ENCODE measurements around the gene SPSB1.

Gene SPSB1

DNA sequence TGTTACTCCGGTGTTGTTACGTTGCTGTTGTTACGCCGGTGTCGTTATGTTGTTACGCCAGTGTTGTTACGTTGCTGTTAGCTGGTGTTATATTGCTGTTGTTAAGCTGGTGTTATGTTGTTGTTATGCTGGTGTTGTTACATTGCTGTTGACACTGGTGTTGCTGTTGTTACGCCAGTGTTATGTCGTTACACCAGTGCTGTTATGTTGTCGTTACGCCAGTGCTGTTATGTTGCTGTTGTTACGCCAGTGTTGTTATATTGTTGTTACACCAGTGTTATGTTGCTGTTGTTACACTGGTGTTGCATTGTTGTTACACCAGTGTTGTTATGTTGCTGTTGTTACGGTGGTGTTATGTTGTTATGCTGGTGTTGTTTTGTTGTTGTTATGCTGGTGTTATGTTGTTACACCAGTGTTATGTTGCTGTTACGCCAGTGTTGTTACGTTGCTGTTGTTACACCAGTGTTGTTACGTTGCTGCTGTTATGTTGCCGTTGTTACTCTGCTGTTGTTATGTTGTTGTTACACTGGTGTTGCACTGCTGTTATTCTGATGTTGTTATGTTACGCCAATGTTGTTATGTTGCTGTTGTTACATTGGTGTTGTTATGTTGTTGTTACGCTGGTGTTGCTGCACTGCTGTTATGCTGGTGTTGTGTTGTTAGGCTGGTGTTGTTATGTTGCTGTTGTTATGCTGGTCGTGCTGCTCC is 32.5 kb upstream of the SPSB1 start:
- DNase-seq = no peak

DNA sequence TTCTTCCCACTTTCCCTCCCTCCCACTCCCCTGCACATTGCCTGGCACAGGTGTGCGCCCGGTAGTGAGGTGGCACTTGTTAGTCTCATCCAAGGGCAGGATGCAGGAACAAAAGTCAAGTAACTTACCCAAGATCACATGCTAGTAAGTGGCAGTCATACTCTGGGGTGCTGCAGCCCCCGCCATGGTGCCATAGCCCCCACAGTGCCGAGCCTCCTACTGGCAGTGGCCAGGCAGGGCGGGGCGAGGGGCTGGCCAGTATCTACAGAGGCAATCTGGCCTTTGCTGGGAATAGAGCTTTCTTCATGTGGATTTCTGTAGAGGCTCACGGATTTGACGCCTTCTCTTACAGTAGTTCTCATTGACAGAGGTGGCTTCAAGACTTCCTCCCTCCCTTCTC is 31.2 kb upstream of the SPSB1 start:
- DNase-seq = no peak

DNA sequence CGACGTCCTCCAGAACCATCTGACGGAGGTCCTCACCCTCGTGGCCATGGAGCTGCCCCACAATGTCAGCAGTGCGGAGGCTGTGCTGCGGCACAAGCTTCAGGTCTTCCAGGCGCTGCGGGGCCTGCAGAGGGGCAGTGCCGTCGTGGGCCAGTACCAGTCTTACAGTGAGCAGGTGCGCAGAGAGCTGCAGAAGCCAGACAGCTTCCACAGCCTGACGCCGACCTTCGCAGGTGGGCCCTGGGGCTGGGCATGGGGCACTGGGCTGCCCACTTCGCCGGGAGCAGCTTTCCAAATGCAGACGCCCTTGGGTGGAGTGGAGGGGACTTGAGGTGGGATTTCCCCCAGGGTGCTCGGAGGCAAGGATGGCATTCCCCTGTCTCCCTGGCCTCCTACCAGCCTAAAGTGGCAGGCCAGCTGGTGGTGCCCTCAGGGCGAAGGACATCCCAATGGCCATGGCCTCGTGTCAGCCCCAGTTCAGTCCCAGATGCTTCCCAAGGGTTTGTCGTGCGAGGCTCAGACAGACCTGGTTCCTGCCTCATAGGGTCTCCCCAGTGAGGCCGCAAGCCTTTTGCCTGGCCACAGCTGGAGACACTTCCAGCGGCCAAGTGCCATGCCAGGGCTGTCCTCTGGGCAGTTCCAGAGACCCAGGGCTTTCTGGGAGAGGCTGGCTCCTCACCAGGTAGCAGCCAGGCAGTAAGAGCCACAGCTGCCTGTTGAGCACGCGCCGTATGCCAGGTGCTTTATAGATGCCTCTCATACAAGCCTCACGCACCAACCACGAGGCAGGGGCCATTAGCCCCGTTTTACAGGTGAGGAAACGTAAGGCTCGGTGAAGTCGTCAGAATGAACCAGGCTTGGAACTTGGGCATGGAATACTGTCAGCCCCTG is 30.4 kb upstream of the SPSB1 start:
- DNase-seq = no peak

DNA sequence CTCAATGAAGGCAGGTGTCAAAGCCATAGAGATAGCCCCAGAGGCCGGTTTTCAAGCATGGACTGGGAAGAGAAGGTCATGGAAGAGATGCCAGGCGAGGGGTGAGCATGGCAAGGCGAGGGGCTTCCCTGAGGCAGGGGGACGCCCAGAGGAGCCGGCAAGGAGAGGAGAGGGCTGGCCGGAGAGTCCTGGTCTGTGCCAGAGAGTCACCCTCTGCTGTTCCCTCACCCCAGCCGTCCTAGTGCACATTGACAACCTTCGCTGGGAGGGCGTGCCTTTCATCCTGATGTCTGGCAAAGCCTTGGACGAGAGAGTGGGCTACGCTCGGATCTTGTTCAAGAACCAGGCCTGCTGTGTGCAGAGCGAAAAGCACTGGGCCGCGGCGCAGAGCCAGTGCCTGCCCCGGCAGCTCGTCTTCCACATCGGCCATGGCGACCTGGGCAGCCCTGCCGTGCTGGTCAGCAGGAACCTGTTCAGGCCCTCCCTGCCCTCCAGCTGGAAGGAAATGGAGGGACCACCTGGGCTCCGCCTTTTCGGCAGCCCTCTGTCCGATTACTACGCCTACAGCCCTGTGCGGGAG is 29.3 kb upstream of the SPSB1 start:
- no peak for DNase-seq

DNA sequence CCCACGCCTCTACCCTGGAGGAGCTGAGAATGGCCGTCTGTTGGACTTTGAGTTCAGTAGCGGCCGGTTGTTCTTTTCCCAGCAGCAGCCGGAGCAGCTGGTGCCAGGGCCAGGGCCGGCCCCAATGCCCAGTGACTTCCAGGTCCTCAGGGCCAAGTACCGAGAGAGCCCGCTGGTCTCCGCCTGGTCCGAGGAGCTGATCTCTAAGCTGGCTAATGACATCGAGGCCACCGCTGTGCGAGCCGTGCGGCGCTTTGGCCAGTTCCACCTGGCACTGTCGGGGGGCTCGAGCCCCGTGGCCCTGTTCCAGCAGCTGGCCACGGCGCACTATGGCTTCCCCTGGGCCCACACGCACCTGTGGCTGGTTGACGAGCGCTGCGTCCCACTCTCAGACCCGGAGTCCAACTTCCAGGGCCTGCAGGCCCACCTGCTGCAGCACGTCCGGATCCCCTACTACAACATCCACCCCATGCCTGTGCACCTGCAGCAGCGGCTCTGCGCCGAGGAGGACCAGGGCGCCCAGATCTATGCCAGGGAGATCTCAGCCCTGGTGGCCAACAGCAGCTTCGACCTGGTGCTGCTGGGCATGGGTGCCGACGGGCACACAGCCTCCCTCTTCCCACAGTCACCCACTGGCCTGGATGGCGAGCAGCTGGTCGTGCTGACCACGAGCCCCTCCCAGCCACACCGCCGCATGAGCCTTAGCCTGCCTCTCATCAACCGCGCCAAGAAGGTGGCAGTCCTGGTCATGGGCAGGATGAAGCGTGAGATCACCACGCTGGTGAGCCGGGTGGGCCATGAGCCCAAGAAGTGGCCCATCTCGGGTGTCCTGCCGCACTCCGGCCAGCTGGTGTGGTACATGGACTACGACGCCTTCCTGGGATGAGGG is 28.5 kb upstream of the SPSB1 start:
- DNase-seq = no peak

DNA sequence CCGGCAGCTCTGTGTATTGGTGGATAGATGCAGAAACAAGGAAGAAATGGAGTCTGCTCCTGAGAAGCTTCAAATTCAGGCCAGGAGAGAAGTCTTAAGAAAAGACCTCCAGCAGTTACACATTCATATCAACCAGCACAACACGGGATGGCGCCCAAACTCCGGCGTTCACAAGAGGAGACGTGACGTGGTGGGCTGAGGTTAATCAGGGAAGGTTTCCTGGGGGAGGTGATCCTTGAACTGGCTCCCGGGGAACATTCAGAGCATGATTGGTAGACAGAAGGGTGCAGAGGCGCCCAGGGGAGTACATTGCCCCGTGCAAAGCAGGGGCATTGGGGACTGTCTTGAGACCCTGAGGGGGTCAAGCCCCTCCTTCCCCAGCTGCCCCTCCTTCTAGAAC is 27.7 kb upstream of the SPSB1 start:
- DNase-seq = no peak

DNA sequence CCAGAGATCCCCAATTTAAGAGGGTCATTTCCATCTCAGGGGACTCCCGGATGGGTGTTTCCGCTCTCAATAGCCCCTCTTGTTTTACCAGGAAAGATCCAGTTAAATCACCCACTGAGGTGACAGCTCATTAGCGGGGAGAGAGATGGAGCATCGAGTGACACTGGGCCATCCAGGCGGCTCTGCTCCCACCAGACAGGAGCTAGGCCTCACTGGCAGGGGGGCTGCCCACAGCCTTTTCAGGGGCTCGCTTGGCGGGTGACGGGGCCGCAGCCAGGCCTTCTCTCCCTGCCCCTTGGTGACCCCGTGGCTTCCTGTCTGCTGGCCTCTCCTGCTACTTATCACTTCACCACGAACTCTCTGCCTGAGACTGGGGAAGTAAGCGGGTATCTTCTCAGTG is 26.7 kb upstream of the SPSB1 start:
- DNase-seq = no peak

DNA sequence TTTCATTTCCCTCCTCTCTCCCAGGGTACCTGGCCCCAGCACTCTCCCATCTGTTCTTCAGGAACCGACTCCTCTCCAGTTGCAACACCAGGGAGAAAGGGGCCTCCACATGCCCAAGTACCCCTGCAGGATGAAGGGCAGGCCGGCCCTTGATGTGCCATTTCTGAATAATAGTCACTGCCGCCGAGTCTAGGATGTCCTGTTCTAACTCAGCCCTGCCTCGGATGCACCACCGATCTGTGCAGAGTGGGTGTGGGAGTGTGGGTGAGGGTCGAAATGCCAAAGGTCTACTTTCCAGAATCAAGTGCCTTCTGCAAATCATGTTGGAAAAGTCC is 25.4 kb upstream of the SPSB1 start:
- no peak for DNase-seq

DNA sequence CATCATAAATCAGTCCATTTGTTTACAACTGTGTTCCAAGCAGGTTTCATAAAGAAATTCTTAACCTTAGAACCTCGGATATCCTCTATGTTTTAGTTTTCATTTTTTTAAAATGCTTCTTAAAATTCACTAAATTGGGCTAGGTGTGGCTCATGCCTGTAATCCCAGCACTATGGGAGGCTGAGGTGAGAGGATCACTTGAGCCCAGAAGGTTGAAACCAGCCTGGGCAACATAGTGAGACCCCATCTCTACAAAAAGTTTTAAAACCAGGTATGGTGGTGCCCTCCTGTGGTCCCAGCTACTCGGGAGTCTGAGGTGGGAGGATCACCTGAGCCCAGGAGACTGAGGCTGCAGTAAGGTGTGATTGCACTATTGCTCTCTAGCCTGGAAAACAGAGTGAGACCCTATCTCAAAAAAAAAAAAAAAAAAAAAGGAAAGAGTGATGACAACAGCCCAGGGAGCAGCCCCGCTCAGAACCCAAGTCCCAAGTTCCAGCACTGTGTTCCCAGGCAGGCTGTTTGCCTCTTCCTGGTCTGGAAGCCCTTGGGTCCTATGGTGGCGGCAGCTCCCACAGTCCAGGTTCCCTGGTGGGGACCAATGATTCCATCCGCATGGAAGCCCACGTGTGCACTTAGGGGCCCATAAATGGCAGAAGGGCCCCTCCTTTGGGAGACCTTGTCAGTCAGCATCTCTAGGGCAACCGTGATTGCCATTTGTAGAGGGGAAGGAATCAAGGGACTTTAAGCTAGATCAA is 24.7 kb upstream of the SPSB1 start:
- no peak for DNase-seq

DNA sequence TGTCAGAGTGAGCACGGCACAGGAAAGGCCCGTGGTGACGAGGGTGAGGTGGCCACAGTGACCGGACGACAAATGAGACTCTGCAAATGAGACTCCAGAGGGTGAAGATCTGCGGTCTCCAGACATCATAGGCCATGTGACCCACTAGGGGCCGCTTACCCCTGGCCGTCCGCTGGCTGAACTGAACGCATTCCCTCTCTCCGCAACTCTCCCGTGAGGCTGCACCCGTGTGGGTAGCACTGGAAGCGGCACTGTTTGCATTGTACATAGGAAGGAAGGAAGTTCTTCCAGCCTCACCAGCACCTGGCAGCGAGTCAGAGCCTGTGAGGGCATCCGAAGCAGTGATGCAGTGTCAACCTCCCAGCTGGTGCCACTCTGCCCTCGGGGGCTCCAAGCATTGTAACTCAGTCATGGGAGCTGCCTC is 23.6 kb upstream of the SPSB1 start:
- no peak for DNase-seq

DNA sequence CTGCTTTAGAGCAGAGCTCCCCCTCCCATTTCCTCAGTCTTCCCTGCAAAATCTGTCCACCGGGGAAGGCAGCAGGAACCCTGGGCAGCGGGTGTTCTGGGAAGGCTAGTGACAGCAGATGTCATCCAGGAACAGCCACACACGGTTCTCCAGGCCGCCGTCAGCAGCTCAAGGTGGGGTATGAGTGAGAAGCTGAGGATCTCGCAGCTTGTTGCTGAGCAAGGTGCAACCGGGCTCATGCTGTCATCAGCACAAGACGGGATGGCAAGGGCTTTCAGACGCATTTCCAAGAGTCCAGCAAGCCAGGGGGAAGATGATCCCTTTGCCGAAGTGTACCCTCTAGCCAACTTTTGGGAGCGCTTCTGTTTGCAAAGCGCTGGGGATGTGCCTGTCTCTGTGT is 23.0 kb upstream of the SPSB1 start:
- DNase-seq = no peak

DNA sequence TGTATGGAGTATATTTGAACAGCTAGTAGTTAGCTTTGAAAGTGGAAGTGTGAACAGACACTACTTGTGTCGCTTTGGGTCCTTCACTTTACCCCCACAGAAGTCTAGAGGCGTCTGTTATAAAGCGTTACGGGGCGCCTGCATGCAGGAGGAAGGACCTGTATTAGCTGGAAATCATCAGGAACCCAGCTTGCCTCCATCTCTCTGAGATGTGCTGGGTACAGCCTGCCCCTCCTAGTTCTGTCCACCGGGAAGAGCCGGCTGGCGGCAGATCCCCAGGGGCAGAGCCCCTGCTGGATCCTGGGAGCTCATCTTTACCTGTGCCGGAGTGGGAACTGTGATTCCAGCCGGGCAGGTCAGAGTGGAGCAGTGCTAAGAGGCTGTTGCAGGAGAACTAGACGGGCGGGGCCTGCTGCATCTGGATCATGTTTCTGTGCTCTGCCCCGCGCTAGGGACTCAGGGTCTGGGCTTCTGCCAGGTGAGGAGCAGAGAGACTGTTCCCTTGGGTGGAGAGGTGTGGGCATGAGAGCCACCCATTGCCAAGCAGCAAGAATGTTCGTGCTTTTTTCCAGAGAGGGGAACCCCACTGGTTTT is 22.3 kb upstream of the SPSB1 start:
- DNase-seq = no peak

DNA sequence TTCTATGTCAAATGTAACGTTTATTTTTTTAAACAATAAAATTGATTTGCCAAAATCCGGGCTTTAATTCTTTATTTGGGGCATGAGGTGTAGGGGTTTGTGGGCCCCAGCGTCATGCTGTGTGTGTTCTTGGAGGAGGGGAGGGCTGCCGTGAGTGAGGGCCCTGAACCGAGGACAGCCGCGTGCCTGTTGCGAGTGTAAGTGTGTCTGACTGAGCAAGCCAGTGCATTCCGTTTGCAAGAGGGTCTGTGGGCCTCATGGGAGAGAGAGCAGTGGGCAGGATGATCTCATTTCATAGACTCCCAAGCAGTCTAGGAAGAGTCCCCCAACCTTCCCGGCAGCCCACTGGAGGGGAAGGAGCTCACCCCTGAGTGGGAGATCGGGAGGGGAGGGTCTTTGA is 21.4 kb upstream of the SPSB1 start:
- DNase-seq = no peak

DNA sequence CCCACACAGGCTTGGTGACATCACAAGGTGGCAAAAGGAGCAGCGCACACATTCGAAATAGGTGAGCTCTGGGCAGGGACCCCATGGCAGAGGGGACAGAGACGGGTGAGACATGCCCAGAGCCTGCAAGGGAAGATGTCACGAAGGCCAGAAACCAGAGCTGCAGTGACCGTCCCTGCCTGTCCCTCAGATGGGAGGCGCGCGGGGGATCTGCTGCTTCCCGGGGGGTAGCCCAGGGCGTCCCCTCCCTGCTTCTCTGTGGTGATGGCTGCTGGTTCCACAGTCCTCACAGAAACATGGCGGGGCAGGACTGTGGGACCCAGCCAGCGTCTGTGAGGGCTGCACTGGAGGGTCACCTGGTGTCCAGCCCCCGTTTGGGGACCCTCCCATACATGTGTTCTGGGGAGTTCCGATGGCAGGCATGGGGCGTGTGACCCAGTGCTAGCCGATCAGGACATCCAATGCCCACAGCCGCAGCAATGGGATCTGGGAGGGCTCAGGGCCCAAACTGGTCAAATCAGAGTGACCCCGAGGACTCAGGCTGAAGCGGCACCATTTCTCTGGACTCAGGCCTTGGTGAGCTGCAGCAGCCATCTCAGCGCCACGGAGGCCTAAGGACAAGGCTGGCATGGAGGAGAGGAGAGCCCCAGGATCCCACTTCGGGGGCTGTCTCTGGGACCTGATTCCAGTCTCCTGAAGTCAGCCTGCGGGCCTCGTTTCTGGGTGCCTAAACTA is 20.7 kb upstream of the SPSB1 start:
- DNase-seq = no peak

DNA sequence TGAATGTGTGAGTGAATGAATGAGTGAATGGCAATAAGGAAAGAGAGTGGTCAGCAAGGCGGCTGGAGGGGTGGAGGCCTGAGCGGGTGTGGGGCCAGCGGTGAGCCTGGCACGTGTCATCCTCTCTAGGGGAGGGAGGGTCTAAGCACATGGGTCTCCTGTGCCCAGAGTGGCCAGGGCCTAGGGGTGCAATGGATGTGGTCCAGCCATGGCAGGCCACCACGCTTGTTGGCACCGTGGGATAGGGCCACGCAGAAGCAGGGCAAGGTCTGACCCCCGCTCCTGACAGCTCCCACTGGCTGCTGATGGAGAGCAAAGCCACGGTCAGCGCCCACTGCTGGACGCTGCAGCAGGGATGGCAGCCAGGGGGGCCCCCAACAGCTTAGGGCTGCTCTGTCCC is 19.5 kb upstream of the SPSB1 start:
- no peak for DNase-seq

DNA sequence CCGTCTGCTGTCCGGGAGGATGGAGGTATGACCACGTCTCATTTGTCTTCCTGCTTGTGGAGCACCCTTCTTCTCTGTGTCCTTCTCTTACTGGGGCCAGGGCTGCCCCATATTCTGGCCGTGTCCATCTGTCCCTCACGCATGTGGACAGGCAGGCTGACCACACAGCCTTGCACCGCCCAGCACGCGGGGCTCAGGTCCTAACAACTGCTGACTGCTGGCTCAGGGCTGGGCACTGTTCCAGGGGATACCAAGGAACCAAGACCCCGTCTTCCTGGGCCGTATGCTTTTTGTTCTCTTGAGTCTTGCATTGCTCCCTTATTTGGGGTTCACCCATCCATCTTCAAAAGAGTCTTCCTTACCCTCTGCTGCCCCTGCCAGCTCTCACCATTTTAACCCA is 17.5 kb upstream of the SPSB1 start:
- no peak for DNase-seq

DNA sequence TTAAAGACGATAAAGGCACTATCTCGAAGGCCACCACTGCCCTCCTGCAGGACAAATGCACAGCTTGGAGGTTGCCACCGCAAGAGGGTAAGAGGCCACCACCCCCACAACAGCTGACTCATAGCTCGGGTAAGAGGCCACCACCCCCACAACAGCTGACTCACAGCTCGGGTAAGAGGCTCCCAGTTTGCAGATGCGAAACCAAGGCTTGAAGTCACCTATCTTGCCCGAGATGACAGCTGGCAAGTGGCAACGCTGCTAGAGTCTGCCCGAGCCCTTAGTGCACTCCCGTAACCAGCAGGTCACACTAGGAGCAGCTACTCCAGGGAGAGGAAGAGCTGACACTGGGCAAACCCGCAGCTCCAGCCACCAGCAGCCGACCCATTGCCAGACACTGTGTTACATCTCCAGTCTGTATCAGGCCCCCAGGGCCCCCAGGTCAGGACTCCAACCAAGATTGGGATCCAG is 17.1 kb upstream of the SPSB1 start:
- DNase-seq = peak; percentile 79

DNA sequence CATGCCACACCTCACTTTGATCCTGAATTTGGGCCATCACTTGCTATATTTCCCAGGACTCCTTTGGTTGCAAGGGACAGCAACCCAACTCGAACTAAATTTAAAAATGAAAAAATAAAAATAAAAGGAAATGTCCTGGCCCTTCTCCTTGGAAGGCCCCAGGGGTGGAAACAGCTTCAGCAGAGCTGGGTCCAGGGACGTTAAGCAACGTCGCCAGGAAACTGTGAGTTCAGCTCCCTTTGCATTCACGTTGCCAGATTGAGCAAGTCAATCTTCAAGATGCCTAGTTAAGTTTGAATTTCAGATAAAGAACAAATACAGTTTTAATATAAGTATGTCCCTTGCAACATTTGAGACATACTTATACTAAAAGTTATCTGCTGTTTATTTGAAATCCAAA is 14.6 kb upstream of the SPSB1 start:
- DNase-seq = no peak

DNA sequence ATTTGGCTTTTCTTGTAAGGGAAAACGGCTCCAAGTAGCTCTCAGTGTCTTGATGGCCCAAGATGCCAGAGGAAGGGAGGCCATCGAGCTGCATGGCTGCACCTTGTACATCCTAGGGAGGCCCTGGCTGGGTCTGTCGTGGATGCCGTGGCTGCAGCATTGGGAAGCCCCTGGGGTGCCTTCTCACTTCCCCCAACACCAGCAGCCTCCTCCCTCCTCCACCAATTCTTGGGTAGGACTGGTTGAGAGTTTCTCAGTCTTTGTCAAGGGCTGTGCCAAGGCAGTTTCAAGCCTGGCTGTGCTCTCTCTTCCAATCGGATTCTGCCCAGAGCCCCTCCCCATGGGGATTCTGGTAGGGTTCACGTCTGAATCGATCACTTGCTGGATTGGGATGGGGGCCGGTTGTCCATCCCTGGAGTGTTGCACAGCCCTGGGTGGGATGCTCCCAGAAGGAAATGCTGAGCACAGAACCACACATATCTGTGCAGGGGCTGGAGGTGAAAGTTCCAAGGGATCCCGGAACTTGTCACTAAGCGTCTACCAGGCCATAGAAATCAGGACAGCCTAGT is 14.0 kb upstream of the SPSB1 start:
- no peak for DNase-seq

DNA sequence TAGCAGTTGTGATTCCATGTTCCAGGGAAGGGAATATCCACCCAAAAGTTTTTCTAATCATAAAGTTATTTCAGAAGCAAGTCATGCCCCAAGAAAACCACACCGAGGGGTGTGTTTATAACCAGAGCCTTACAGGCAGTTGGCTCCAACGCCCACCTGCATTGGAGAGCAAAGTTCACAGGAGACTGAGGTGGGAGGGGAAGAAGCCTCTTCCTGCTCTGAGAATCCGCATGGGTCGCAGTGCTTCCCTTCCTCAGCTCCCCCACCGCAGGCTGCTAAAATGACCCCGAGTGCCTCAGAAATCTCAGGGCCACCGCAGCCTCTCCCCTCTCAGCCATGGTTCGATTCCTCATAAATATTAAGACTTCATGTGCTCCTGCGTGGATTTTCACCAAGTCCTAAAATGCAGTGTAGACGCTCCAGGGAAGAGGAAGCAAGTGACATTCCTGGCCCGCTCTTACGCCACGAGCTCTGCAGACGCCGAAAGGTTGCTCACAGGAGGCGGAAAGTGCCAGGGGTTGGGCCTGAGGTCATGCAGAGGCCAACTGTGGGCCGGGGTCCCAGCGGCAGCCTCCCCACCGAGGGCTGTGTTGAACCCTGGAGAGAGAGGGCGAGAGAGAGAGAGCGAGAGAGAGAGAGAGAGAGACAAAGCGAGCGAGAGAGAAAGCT is 13.4 kb upstream of the SPSB1 start:
- DNase-seq = peak; percentile 75
